GM23338 (cell line): Measurements from ENCODE around the gene SRCIN1.

Experiments
- CREB1 ChIP-seq: fragments of 250-450 bp; sonication (Bioruptor Pico); IDR thresholded peaks from 2 replicates; pipeline ENCODE4 v1.5.0; 2020; ENCODE audit warnings: low read depth, mild to moderate bottlenecking, moderate library complexity
- CTCF ChIP-seq, 2 experiments: fragments of 200-600 bp in 1 of 2; sonication (generic) in 1 of 2; conservative IDR thresholded peaks; 2 replicates each; pipeline versions ENCODE4 v1.5.1 to v1.6.1; 2016 to 2017; ENCODE audit warnings: antibody characterized with exemption in 2 of 2, low read depth in 2 of 2, mild to moderate bottlenecking in 2 of 2, moderate library complexity in 1 of 2
- EZH2 ChIP-seq: fragments of 200-600 bp; sonication (generic); IDR thresholded peaks from one replicate; pipeline ENCODE4 v1.8.0; 2017; ENCODE audit warnings: antibody characterized with exemption, mild to moderate bottlenecking, low read depth; ENCODE audit not compliant: unreplicated experiment
- EZH2phosphoT487 ChIP-seq: fragments of 200-600 bp; sonication (generic); IDR thresholded peaks from one replicate; pipeline ENCODE4 v1.8.1; 2018; ENCODE audit warnings: antibody characterized with exemption; ENCODE audit not compliant: unreplicated experiment
- JUNB ChIP-seq: IDR thresholded peaks from one replicate; pipeline ENCODE4 v1.6.1; 2016; ENCODE audit warnings: antibody characterized with exemption; ENCODE audit not compliant: unreplicated experiment
- NANOG ChIP-seq: IDR thresholded peaks from 2 replicates; pipeline ENCODE4 v1.6.1; 2016; ENCODE audit warnings: antibody characterized with exemption, borderline replicate concordance
- POLR2AphosphoS5 ChIP-seq: IDR thresholded peaks from 2 replicates; pipeline ENCODE4 v1.6.1; 2016; ENCODE audit warnings: antibody characterized with exemption, low read depth
- STAT1 ChIP-seq: IDR thresholded peaks from one replicate; pipeline ENCODE4 v1.6.1; 2016; ENCODE audit warnings: antibody characterized with exemption; ENCODE audit not compliant: unreplicated experiment
- ZNF114 ChIP-seq: fragments of 250-450 bp; sonication (Bioruptor Pico); IDR thresholded peaks from 2 replicates; pipeline ENCODE4 v1.5.0; 2020; ENCODE audit warnings: mild to moderate bottlenecking, moderate library complexity
- ZNF331 ChIP-seq: fragments of 250-450 bp; sonication (Bioruptor Pico); IDR thresholded peaks from 2 replicates; pipeline ENCODE4 v1.5.0; 2020; ENCODE audit warnings: low read depth, mild to moderate bottlenecking, moderate library complexity
- TF ChIP-seq, protein P1 (sequence below): IDR thresholded peaks from 2 replicates; pipeline ENCODE4 v1.6.1; 2016; ENCODE audit warnings: antibody characterized with exemption
- TF ChIP-seq, protein P2 (sequence below): IDR thresholded peaks from one replicate; pipeline ENCODE4 v1.6.1; 2018; ENCODE audit warnings: antibody characterized with exemption; ENCODE audit not compliant: unreplicated experiment
- TF ChIP-seq, protein P3 (sequence below): fragments of 250-450 bp; sonication (Bioruptor Pico); IDR thresholded peaks from 2 replicates; pipeline ENCODE4 v1.5.0; 2020; ENCODE audit warnings: mild to moderate bottlenecking, moderate library complexity

DNA sequence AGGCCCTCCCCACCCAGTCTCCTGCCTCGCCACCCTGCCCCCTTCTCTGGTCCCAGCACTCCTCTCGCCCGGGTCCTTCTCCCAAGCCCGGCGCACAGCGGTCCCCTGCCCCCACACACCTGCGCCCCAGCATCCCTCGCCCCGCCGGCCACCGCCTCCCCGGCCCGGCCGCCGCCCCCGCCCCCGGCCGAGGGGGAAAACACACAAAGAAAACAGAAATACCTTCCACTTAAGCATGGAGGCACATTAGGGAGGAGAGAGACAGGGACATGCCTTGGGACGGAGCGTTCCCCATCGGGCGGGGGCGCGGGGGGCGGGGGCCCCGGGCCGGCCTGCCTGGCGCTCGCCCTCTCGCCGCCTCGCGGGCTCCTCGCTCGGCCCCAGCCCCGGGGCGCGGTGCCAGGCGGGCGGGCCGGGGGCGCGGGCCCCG, 326 bp downstream of the SRCIN1 start:
- TF ChIP-seq CTCF (conservative IDR thresholded peaks at IDR 0.05; ENCODE audit: low read depth in 2 of 2) (no peak), EZH2 (no peak), ZNF114 (no peak), CREB1 (CRISPR knock-in tag) (no peak), POLR2AphosphoS5 (no peak), JUNB (no peak), EZH2phosphoT487 (no peak), NANOG (no peak), ZNF331 (CRISPR knock-in tag) (no peak), STAT1 (no peak)
- TF ChIP-seq, protein P1, sequence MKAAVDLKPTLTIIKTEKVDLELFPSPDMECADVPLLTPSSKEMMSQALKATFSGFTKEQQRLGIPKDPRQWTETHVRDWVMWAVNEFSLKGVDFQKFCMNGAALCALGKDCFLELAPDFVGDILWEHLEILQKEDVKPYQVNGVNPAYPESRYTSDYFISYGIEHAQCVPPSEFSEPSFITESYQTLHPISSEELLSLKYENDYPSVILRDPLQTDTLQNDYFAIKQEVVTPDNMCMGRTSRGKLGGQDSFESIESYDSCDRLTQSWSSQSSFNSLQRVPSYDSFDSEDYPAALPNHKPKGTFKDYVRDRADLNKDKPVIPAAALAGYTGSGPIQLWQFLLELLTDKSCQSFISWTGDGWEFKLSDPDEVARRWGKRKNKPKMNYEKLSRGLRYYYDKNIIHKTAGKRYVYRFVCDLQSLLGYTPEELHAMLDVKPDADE: no peak
- TF ChIP-seq, protein P2, sequence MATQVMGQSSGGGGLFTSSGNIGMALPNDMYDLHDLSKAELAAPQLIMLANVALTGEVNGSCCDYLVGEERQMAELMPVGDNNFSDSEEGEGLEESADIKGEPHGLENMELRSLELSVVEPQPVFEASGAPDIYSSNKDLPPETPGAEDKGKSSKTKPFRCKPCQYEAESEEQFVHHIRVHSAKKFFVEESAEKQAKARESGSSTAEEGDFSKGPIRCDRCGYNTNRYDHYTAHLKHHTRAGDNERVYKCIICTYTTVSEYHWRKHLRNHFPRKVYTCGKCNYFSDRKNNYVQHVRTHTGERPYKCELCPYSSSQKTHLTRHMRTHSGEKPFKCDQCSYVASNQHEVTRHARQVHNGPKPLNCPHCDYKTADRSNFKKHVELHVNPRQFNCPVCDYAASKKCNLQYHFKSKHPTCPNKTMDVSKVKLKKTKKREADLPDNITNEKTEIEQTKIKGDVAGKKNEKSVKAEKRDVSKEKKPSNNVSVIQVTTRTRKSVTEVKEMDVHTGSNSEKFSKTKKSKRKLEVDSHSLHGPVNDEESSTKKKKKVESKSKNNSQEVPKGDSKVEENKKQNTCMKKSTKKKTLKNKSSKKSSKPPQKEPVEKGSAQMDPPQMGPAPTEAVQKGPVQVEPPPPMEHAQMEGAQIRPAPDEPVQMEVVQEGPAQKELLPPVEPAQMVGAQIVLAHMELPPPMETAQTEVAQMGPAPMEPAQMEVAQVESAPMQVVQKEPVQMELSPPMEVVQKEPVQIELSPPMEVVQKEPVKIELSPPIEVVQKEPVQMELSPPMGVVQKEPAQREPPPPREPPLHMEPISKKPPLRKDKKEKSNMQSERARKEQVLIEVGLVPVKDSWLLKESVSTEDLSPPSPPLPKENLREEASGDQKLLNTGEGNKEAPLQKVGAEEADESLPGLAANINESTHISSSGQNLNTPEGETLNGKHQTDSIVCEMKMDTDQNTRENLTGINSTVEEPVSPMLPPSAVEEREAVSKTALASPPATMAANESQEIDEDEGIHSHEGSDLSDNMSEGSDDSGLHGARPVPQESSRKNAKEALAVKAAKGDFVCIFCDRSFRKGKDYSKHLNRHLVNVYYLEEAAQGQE: no peak
- TF ChIP-seq, protein P3, sequence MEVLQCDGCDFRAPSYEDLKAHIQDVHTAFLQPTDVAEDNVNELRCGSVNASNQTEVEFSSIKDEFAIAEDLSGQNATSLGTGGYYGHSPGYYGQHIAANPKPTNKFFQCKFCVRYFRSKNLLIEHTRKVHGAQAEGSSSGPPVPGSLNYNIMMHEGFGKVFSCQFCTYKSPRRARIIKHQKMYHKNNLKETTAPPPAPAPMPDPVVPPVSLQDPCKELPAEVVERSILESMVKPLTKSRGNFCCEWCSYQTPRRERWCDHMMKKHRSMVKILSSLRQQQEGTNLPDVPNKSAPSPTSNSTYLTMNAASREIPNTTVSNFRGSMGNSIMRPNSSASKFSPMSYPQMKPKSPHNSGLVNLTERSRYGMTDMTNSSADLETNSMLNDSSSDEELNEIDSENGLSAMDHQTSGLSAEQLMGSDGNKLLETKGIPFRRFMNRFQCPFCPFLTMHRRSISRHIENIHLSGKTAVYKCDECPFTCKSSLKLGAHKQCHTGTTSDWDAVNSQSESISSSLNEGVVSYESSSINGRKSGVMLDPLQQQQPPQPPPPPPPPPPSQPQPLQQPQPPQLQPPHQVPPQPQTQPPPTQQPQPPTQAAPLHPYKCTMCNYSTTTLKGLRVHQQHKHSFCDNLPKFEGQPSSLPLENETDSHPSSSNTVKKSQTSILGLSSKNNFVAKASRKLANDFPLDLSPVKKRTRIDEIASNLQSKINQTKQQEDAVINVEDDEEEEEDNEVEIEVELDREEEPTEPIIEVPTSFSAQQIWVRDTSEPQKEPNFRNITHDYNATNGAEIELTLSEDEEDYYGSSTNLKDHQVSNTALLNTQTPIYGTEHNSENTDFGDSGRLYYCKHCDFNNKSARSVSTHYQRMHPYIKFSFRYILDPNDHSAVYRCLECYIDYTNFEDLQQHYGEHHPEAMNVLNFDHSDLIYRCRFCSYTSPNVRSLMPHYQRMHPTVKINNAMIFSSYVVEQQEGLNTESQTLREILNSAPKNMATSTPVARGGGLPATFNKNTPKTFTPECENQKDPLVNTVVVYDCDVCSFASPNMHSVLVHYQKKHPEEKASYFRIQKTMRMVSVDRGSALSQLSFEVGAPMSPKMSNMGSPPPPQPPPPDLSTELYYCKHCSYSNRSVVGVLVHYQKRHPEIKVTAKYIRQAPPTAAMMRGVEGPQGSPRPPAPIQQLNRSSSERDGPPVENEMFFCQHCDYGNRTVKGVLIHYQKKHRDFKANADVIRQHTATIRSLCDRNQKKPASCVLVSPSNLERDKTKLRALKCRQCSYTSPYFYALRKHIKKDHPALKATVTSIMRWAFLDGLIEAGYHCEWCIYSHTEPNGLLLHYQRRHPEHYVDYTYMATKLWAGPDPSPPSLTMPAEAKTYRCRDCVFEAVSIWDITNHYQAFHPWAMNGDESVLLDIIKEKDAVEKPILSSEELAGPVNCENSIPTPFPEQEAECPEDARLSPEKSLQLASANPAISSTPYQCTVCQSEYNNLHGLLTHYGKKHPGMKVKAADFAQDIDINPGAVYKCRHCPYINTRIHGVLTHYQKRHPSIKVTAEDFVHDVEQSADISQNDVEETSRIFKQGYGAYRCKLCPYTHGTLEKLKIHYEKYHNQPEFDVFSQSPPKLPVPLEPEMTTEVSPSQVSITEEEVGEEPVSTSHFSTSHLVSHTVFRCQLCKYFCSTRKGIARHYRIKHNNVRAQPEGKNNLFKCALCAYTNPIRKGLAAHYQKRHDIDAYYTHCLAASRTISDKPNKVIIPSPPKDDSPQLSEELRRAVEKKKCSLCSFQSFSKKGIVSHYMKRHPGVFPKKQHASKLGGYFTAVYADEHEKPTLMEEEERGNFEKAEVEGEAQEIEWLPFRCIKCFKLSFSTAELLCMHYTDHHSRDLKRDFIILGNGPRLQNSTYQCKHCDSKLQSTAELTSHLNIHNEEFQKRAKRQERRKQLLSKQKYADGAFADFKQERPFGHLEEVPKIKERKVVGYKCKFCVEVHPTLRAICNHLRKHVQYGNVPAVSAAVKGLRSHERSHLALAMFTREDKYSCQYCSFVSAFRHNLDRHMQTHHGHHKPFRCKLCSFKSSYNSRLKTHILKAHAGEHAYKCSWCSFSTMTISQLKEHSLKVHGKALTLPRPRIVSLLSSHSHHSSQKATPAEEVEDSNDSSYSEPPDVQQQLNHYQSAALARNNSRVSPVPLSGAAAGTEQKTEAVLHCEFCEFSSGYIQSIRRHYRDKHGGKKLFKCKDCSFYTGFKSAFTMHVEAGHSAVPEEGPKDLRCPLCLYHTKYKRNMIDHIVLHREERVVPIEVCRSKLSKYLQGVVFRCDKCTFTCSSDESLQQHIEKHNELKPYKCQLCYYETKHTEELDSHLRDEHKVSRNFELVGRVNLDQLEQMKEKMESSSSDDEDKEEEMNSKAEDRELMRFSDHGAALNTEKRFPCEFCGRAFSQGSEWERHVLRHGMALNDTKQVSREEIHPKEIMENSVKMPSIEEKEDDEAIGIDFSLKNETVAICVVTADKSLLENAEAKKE: no peak
